Caco-2 (cell line): ENCODE data around the gene XAGE2. TPM values are rescaled to one million over a fixed set of nuclear protein-coding genes. Genes with fewer than 3 reads are reported as not detected.

Experiments
- BruUV-seq: library from RNA; stranded (reverse); fragments of 400-500 nt; replicated peaks from 2 replicates; lab custom pipeline; 2021; lab: Mats Ljungman, UMichigan
- CTCF ChIA-PET: fragments of 300-600 bp; sonication (Branson Sonifier 250); formaldehyde crosslinking; loops from one replicate; lab custom pipeline; 2022; ENCODE audit warnings: antibody characterized with exemption; lab: Charles Lee
- POLR2A ChIA-PET: fragments of 300-600 bp; sonication (Branson Sonifier 250); formaldehyde crosslinking; loops from one replicate; lab custom pipeline; 2022; ENCODE audit warnings: antibody characterized with exemption; lab: Charles Lee
- DNase-seq, 2 experiments: peaks; one replicate each; pipeline versions ENCODE4 v3.0.0 to v3.0.0-alpha.2; 2020 to 2022
- H3K27me3 ChIP-seq: replicated peaks from 2 replicates; pipeline ENCODE4 v1.6.0; 2011; ENCODE audit warnings: low read length; ENCODE audit not compliant: control insufficient read depth, insufficient read depth
- H3K36me3 ChIP-seq: 2 replicates; pipeline ENCODE4 v1.5.1; 2011; ENCODE audit warnings: low read length; ENCODE audit not compliant: control insufficient read depth, insufficient read depth
- H3K4me1 ChIP-seq: fragments of 250-450 bp; sonication (Bioruptor Pico); 2 replicates; pipeline ENCODE4 v1.5.1; 2020; ENCODE audit warnings: mild to moderate bottlenecking
- H3K4me3 ChIP-seq: 2 replicates; pipeline ENCODE4 v1.5.1; 2011; ENCODE audit warnings: low read depth, mild to moderate bottlenecking, control low read depth, low read length
- H3K9me3 ChIP-seq: fragments of 250-450 bp; sonication (Bioruptor Pico); 2 replicates; pipeline ENCODE4 v1.5.1; 2020; ENCODE audit warnings: mild to moderate bottlenecking, moderate library complexity
- H3K27ac Mint-ChIP-seq: one replicate; pipeline ENCODE4 v1.8.0; 2022; ENCODE audit warnings: mixed read lengths; ENCODE audit not compliant: unreplicated experiment
- H3K27me3 Mint-ChIP-seq: one replicate; pipeline ENCODE4 v1.8.0; 2022; ENCODE audit warnings: mixed read lengths; ENCODE audit not compliant: insufficient read depth, unreplicated experiment
- H3K36me3 Mint-ChIP-seq: one replicate; pipeline ENCODE4 v1.8.0; 2022; ENCODE audit warnings: mild to moderate bottlenecking, mixed read lengths; ENCODE audit not compliant: insufficient read depth, unreplicated experiment
- H3K4me1 Mint-ChIP-seq: one replicate; pipeline ENCODE4 v1.8.0; 2022; ENCODE audit warnings: low read depth, mixed read lengths; ENCODE audit not compliant: unreplicated experiment
- H3K4me3 Mint-ChIP-seq: one replicate; pipeline ENCODE4 v1.8.0; 2022; ENCODE audit warnings: mild to moderate bottlenecking, moderate library complexity, mixed read lengths; ENCODE audit not compliant: unreplicated experiment
- H3K9me3 Mint-ChIP-seq: one replicate; pipeline ENCODE4 v1.8.0; 2022; ENCODE audit warnings: mixed read lengths; ENCODE audit not compliant: unreplicated experiment
- CTCF ChIP-seq, 2 experiments: fragments of 200-600 bp in 1 of 2; IDR thresholded peaks; 1 replicate in 1 of 2; 2 replicates in 1 of 2; pipeline versions ENCODE4 v1.5.1 to v1.8.0; 2011 to 2022; ENCODE audit warnings: antibody characterized with exemption in 1 of 2, control low read depth in 1 of 2, inconsistent platforms in 1 of 2, low read depth in 1 of 2, low read length in 1 of 2, mild to moderate bottlenecking in 1 of 2, moderate library complexity in 1 of 2; ENCODE audit not compliant: insufficient read depth in 1 of 2, severe bottlenecking in 1 of 2, unreplicated experiment in 1 of 2
- intact Hi-C: fragments of 100-400 bp; cut with micrococcal nuclease; formaldehyde crosslinking; loops from one replicate; pipeline ENCODE4 v1.10.0; 2022; ENCODE audit not compliant: unreplicated experiment
- total RNA-seq: library from RNA; stranded (reverse); gene quantifications from 2 replicates; pipeline ENCODE4 v1.2.3, GENCODE V29; 2022

The XAGE2 gene
- total RNA-seq, 1 experiment from 2014 or later: 2.8 TPM

DNA sequence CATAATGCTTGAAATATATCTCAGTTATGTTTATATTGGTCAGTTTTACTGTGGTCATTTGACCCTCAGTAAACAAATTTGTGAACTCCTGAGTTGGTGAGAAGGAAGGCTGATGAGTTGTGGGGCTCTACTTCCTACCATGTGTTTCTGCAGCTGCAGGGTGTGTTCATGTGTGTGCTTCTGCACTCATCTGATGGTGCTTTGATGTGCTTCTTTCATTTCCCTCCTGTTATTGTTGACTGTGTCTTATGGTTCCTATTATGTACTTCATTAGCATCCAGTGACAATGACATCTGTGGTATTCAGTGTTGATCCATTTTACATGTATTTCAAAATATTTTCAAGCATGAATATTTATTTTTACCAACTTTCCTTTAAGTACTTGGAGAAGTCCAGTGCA is 46.5 kb downstream of the XAGE2 start:
- intact Hi-C loops: no loop called here
- no peaks in the 10 kb centered on the region for H3K27me3 ChIP-seq
- H3K36me3 ChIP-seq: no peaks in the 10 kb centered on the region
- H3K4me1 ChIP-seq: no peaks in the 10 kb centered on the region
- no peaks in the 10 kb centered on the region for H3K27me3 Mint-ChIP-seq
- DNase-seq: no peak
- no peaks in the 10 kb centered on the region for H3K36me3 Mint-ChIP-seq
- no peaks in the 10 kb centered on the region for H3K4me1 Mint-ChIP-seq
- no peak overlapping the region for H3K4me3 Mint-ChIP-seq
- no peak for TF ChIP-seq CTCF (IDR thresholded peaks at IDR 0.05; ENCODE audit: insufficient read depth in 1 of 2, low read depth in 1 of 2, low read length in 1 of 2, severe bottlenecking in 1 of 2, unreplicated experiment in 1 of 2)
- H3K27ac Mint-ChIP-seq: no peak overlapping the region
- no peaks in the 10 kb centered on the region for H3K9me3 Mint-ChIP-seq
- ChIA-PET POLR2A (no interaction called here), CTCF (no interaction called here)
- no peaks in the 10 kb centered on the region for H3K9me3 ChIP-seq
- no TSS peak for BruUV-seq
- no peak overlapping the region for H3K4me3 ChIP-seq

GRCh38 chrX:52416816-52417215 is 48.0 kb downstream of the XAGE2 start:
- no peaks in the 10 kb centered on the region for H3K4me1 Mint-ChIP-seq
- no peaks in the 10 kb centered on the region for H3K36me3 ChIP-seq
- DNase-seq: no peak
- no peaks in the 10 kb centered on the region for H3K27me3 Mint-ChIP-seq
- no peaks in the 10 kb centered on the region for H3K9me3 Mint-ChIP-seq
- H3K36me3 Mint-ChIP-seq: no peaks in the 10 kb centered on the region
- no peaks in the 10 kb centered on the region for H3K4me1 ChIP-seq
- intact Hi-C loops: no loop called here
- POLR2A ChIA-PET: no interaction called here
- CTCF ChIA-PET: no interaction called here
- no peaks in the 10 kb centered on the region for H3K9me3 ChIP-seq
- H3K27ac Mint-ChIP-seq: no peak overlapping the region
- no TSS peak for BruUV-seq
- H3K27me3 ChIP-seq: no peaks in the 10 kb centered on the region
- TF ChIP-seq CTCF (IDR thresholded peaks at IDR 0.05; ENCODE audit: insufficient read depth in 1 of 2, low read depth in 1 of 2, low read length in 1 of 2, severe bottlenecking in 1 of 2, unreplicated experiment in 1 of 2): no peak
- H3K4me3 ChIP-seq: no peak overlapping the region
- no peak overlapping the region for H3K4me3 Mint-ChIP-seq

- no peaks in the 10 kb centered on the region for H3K9me3 ChIP-seq
- H3K27ac Mint-ChIP-seq: no peak overlapping the region
- H3K9me3 Mint-ChIP-seq: no peaks in the 10 kb centered on the region
- no peak overlapping the region for H3K4me3 Mint-ChIP-seq
- H3K4me1 ChIP-seq: no peaks in the 10 kb centered on the region
- no peaks in the 10 kb centered on the region for H3K36me3 ChIP-seq
- no peak for TF ChIP-seq CTCF (IDR thresholded peaks at IDR 0.05; ENCODE audit: insufficient read depth in 1 of 2, low read depth in 1 of 2, low read length in 1 of 2, severe bottlenecking in 1 of 2, unreplicated experiment in 1 of 2)
- no peaks in the 10 kb centered on the region for H3K36me3 Mint-ChIP-seq
- no peaks in the 10 kb centered on the region for H3K4me1 Mint-ChIP-seq
- ChIA-PET POLR2A (no interaction called here), CTCF (no interaction called here)
- DNase-seq: no peak
- BruUV-seq: no TSS peak
- intact Hi-C loops: no loop called here
- H3K27me3 ChIP-seq: no peaks in the 10 kb centered on the region
- no peak overlapping the region for H3K4me3 ChIP-seq
- H3K27me3 Mint-ChIP-seq: no peaks in the 10 kb centered on the region
These were observed 52.1 kb downstream of the XAGE2 start for GRCh38 chrX:52420824-52421443.
